Fibroblast of the conjunctiva (primary cell): ENCODE results near the gene SETD2.
"Not testable (repeated sequence)": the region's sequence is repeated elsewhere in the genome, so short reads cannot be mapped to it uniquely, and the experiment has no call there.

Experiments
- DNase-seq: peaks from one replicate; pipeline ENCODE4 v3.0.0-alpha.2; 2010; ENCODE audit warnings: low read depth

Gene SETD2

GRCh38 chr3:47034868-47035489 is 128.9 kb downstream of the SETD2 start:
- no peak for DNase-seq

GRCh38 chr3:47031041-47031440 is 132.9 kb downstream of the SETD2 start:
- not testable (repeated sequence) for DNase-seq

- no peak for DNase-seq
Observed at GRCh38 chr3:47028667-47029066, 135.2 kb downstream of the SETD2 start.

GRCh38 chr3:47028146-47028545 is 135.8 kb downstream of the SETD2 start:
- no peak for DNase-seq

- not testable (repeated sequence) for DNase-seq
Observed at GRCh38 chr3:47026432-47026831, 137.5 kb downstream of the SETD2 start.

GRCh38 chr3:47024932-47025331 is 139.0 kb downstream of the SETD2 start:
- DNase-seq: no peak

- DNase-seq: no peak
Observed at GRCh38 chr3:47022641-47023071, 141.3 kb downstream of the SETD2 start.

GRCh38 chr3:47020311-47020710 is 143.6 kb downstream of the SETD2 start:
- no peak for DNase-seq

GRCh38 chr3:47019201-47019600 is 144.7 kb downstream of the SETD2 start:
- DNase-seq: no peak

- DNase-seq: no peak
Observed at GRCh38 chr3:47018269-47018611, 145.7 kb downstream of the SETD2 start.

- DNase-seq: no peak
Observed at GRCh38 chr3:47017504-47018268, 146.2 kb downstream of the SETD2 start.

GRCh38 chr3:47016934-47017435 is 146.9 kb downstream of the SETD2 start:
- DNase-seq: no peak

- DNase-seq: no peak
Observed at GRCh38 chr3:47016086-47016933, 147.6 kb downstream of the SETD2 start.

- DNase-seq: no peak
Observed at GRCh38 chr3:47015151-47015550, 148.8 kb downstream of the SETD2 start.

GRCh38 chr3:47014036-47014435 is 149.9 kb downstream of the SETD2 start:
- DNase-seq: no peak

- DNase-seq: no peak
Observed at GRCh38 chr3:47013231-47013630, 150.7 kb downstream of the SETD2 start.

GRCh38 chr3:47012342-47013230 is 151.3 kb downstream of the SETD2 start:
- no peak for DNase-seq

GRCh38 chr3:47011371-47011770 is 152.5 kb downstream of the SETD2 start:
- no peak for DNase-seq

- no peak for DNase-seq
Observed at GRCh38 chr3:47010910-47011309, 153.0 kb downstream of the SETD2 start.

GRCh38 chr3:47010111-47010712 is 153.7 kb downstream of the SETD2 start:
- DNase-seq: no peak
